Spinal cord (tissue), 10 donors: Measurements from ENCODE around the gene PEDS1. TPM values are rescaled to one million over a fixed set of nuclear protein-coding genes. Genes with fewer than 3 reads are reported as not detected.
"Not testable (repeated sequence)": the region's sequence is repeated elsewhere in the genome, so short reads cannot be mapped to it uniquely, and the experiment has no call there.

Experiments
- DNase-seq, 6 donors: peaks; one replicate each; pipeline versions ENCODE4 v3.0.0 to v3.0.0-alpha.2; 2013 to 2015; ENCODE audit warnings: low spot score in 6 of 6, low read depth in 4 of 6
- H3K27ac ChIP-seq: one replicate; pipeline ENCODE4 v1.5.1; 2013; ENCODE audit warnings: low read depth, low read length, control low read depth
- H3K27me3 ChIP-seq: one replicate; pipeline ENCODE4 v1.6.1; 2013; ENCODE audit warnings: low read length; ENCODE audit not compliant: control insufficient read depth, insufficient read depth
- H3K36me3 ChIP-seq: one replicate; pipeline ENCODE4 v1.6.1; 2013; ENCODE audit warnings: low read length; ENCODE audit not compliant: control insufficient read depth, insufficient read depth
- H3K4me1 ChIP-seq: one replicate; pipeline ENCODE4 v1.6.1; 2013; ENCODE audit warnings: low read length; ENCODE audit not compliant: control insufficient read depth, insufficient read depth
- H3K4me3 ChIP-seq: one replicate; pipeline ENCODE4 v1.5.1; 2013; ENCODE audit warnings: low read depth, low read length, control low read depth
- H3K9me3 ChIP-seq: one replicate; pipeline ENCODE4 v1.6.1; 2013; ENCODE audit warnings: low read length; ENCODE audit not compliant: control insufficient read depth, insufficient read depth
- WGBS: methylation state at CpG from one replicate; pipeline ENCODE4 v1.1.5; 2013; ENCODE audit warnings: missing lambda C conversion rate; ENCODE audit not compliant: insufficient coverage; 5-methylcytosine and 5-hydroxymethylcytosine counted together
- polyA plus RNA-seq, 2 donors: library from polyadenylated mRNA; unstranded; fragments of 120-200 nt; gene quantifications; one replicate each; pipeline ENCODE4 v1.2.1, GENCODE V29; 2013; ENCODE audit not compliant: insufficient read length in 2 of 2
- total RNA-seq, 2 donors: library from RNA; depleted of rRNA in 1 of 2; stranded (reverse); fragments of 120-200 nt in 1 of 2; fragments of >200 nt in 1 of 2; gene quantifications; one replicate each; pipeline versions ENCODE4 v1.2.3 to v1.2.4, GENCODE V29; 2013 to 2014
- donor health status: healthy.

Gene PEDS1
- total and polyA plus RNA-seq, 4 donors, result 9.9 to 36.8 (median 32.9) TPM

GRCh38 chr20:50138479-50139393 lies 14.8 kb downstream of the PEDS1 start:
- 54% methylated on average over 22 of the region's 29 CpGs for WGBS
- peak in 2 of 6 donors; percentile 31 to 72 for DNase-seq
- Histone ChIP-seq H3K4me1 (peaks cover 17% of the 10 kb centered on the region), H3K4me3 (no peak overlapping the region), H3K27me3 (no peaks in the 10 kb centered on the region), H3K36me3 (peaks cover 73% of the 10 kb centered on the region), H3K27ac (peak overlapping the region; percentile 40), H3K9me3 (no peaks in the 10 kb centered on the region)

- Histone ChIP-seq H3K36me3 (peaks cover 74% of the 10 kb centered on the region), H3K9me3 (no peaks in the 10 kb centered on the region), H3K27me3 (no peaks in the 10 kb centered on the region), H3K4me3 (no peak overlapping the region), H3K27ac (no peak overlapping the region), H3K4me1 (peaks cover 18% of the 10 kb centered on the region)
- WGBS, result 83% methylated on average over 2 of the region's 5 CpGs
- DNase-seq, result no peak
Observed at GRCh38 chr20:50138120-50138478, 15.4 kb downstream of the PEDS1 start.

- peak in 1 of 6 donors; percentile 9 for DNase-seq
- not testable (repeated sequence) for H3K27me3 ChIP-seq, H3K27ac ChIP-seq, H3K4me3 ChIP-seq, H3K9me3 ChIP-seq
- 88% methylated on average over 5 of the region's 13 CpGs for WGBS
- H3K36me3 ChIP-seq, result peaks cover 74% of the 10 kb centered on the region
- H3K4me1 ChIP-seq, result peaks cover 20% of the 10 kb centered on the region
Observed at GRCh38 chr20:50137702-50138101, 15.8 kb downstream of the PEDS1 start.

GRCh38 chr20:50136822-50137599 lies 16.5 kb downstream of the PEDS1 start:
- no peak for DNase-seq
- H3K27ac ChIP-seq, result no peak overlapping the region
- H3K4me3 ChIP-seq, result no peak overlapping the region
- peaks cover 68% of the 10 kb centered on the region for H3K36me3 ChIP-seq
- no peaks in the 10 kb centered on the region for H3K9me3 ChIP-seq
- peaks cover 20% of the 10 kb centered on the region for H3K4me1 ChIP-seq
- H3K27me3 ChIP-seq, result no peaks in the 10 kb centered on the region
- 91% methylated on average over 5 of the region's 15 CpGs for WGBS

GRCh38 chr20:50135157-50135556 lies 18.4 kb downstream of the PEDS1 start:
- not testable (repeated sequence) for DNase-seq, H3K27me3 ChIP-seq, H3K27ac ChIP-seq, H3K9me3 ChIP-seq, H3K4me3 ChIP-seq
- H3K36me3 ChIP-seq, result peaks cover 56% of the 10 kb centered on the region
- WGBS, result 87% methylated on average over 3 of the region's 7 CpGs
- peaks cover 20% of the 10 kb centered on the region for H3K4me1 ChIP-seq

- no peaks in the 10 kb centered on the region for H3K9me3 ChIP-seq
- peaks cover 11% of the 10 kb centered on the region for H3K4me1 ChIP-seq
- no peak overlapping the region for H3K27ac ChIP-seq
- H3K4me3 ChIP-seq, result no peak overlapping the region
- no peaks in the 10 kb centered on the region for H3K27me3 ChIP-seq
- no peak for DNase-seq
- WGBS, result 93% methylated on average over 6 of the region's 9 CpGs
- peaks cover 58% of the 10 kb centered on the region for H3K36me3 ChIP-seq
Observed at GRCh38 chr20:50133474-50134217, 19.9 kb downstream of the PEDS1 start.

GRCh38 chr20:50133041-50133440 lies 20.5 kb downstream of the PEDS1 start:
- Histone ChIP-seq H3K27ac (no peak overlapping the region), H3K4me3 (no peak overlapping the region), H3K27me3 (no peaks in the 10 kb centered on the region), H3K9me3 (no peaks in the 10 kb centered on the region), H3K36me3 (peaks cover 58% of the 10 kb centered on the region), H3K4me1 (peaks cover 5% of the 10 kb centered on the region)
- 92% methylated on average over 6 of the region's 6 CpGs for WGBS
- no peak for DNase-seq

- H3K27ac ChIP-seq, result no peak overlapping the region
- peaks cover 64% of the 10 kb centered on the region for H3K36me3 ChIP-seq
- no peaks in the 10 kb centered on the region for H3K9me3 ChIP-seq
- peaks cover 4% of the 10 kb centered on the region for H3K4me1 ChIP-seq
- H3K27me3 ChIP-seq, result no peaks in the 10 kb centered on the region
- 93% methylated on average over 2 of the region's 4 CpGs for WGBS
- no peak for DNase-seq
- H3K4me3 ChIP-seq, result no peak overlapping the region
Observed at GRCh38 chr20:50130995-50131394, 22.5 kb downstream of the PEDS1 start.

GRCh38 chr20:50130356-50130723 lies 23.2 kb downstream of the PEDS1 start:
- Histone ChIP-seq H3K36me3 (peaks cover 69% of the 10 kb centered on the region), H3K27me3 (no peaks in the 10 kb centered on the region), H3K4me1 (peaks cover 4% of the 10 kb centered on the region), H3K9me3 (no peaks in the 10 kb centered on the region), H3K4me3 (no peak overlapping the region), H3K27ac (no peak overlapping the region)
- DNase-seq, result no peak
- no CpG with 5 or more reads among the region's 1 CpG for WGBS
